Stimulated activated CD8-positive, alpha-beta memory T cell treated with anti-CD3 and anti-CD28 coated beads, Interleukin-7, amount 100 ng/mL, for 1 hour (primary cell): Measurements from ENCODE around the gene FAM83C.

Source experiments
- DNase-seq, 2 donors: peaks; one replicate each; pipeline ENCODE4 v3.0.0-alpha.2; 2020; ENCODE audit warnings: low read depth in 2 of 2

FAM83C gene

DNA sequence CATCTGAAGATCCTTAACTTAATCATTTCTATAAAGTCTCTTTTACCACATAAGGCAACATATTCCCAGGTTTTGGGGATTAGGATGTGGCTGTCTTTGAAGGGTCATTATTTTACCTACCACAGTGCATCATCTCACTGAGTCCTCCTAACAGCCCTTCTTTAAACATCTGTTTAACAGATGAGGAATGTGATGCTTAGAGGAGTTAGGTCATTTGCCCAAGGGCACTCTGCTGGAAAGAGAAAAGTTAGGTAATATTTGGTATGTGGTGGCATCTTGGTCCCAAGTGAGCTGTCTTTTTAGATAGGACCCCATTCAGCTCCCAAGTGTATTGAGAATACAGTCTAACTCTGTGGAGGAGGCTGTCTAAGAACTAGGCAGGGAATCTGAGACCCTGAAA, 54.7 kb downstream of the FAM83C start:
- no peak for DNase-seq

DNA sequence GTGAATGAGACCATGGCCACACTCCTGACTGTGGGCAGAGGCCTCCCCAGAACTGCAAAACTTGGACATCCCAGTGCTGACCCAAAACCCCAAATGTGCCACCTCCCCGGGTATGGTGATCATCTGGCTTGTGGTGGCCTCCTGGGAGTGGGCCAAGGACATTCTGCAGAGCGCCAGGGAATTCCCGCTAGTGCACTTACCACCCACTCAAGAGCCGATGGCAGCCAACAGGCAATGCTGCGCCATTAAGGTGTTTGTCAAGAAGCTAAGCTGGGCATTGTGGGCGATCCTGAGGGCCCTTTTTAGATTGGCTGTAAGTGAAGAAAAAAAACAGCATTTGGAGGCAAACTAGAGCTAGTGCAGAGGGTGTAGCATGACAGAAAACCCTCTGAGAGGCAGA, 56.3 kb downstream of the FAM83C start:
- no peak for DNase-seq
